ENCODE measurements around the gene YWHAB.

- TF ChIP-seq, protein P1, sequence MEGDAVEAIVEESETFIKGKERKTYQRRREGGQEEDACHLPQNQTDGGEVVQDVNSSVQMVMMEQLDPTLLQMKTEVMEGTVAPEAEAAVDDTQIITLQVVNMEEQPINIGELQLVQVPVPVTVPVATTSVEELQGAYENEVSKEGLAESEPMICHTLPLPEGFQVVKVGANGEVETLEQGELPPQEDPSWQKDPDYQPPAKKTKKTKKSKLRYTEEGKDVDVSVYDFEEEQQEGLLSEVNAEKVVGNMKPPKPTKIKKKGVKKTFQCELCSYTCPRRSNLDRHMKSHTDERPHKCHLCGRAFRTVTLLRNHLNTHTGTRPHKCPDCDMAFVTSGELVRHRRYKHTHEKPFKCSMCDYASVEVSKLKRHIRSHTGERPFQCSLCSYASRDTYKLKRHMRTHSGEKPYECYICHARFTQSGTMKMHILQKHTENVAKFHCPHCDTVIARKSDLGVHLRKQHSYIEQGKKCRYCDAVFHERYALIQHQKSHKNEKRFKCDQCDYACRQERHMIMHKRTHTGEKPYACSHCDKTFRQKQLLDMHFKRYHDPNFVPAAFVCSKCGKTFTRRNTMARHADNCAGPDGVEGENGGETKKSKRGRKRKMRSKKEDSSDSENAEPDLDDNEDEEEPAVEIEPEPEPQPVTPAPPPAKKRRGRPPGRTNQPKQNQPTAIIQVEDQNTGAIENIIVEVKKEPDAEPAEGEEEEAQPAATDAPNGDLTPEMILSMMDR (IDR thresholded peaks at IDR 0.05): no peak
- TF ChIP-seq EZH2 (IDR thresholded peaks at IDR 0.05; ENCODE audit: borderline replicate concordance, insufficient read depth, low read depth, low read length, poor library complexity, severe bottlenecking): no peak
These were observed 14.8 kb downstream of the YWHAB start for GRCh38 chr20:44900231-44900854.

Measured in B cell (primary cell).